ENCODE measurements around the gene TRIM29.

DNA sequence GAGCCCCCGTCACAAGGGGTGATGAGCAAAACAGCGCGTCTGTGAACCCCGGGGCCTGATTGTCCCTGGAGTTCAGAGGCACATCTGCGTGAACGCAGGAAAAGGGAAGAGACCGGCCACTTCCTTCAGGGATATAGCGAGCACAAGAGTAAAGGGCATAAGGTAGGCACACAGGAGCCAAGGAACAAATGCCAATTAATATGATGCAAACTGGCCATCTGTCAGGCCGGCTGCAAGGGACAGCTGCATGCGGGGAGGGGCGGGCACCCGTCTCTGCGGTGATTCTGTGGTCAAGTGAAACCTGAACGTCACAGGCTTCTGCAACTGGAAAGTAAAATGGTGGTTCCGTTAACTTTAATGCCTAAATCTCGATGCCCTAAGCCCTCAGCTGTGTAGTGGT, 64.7 kb downstream of the TRIM29 start:
- TF ChIP-seq CTCF (conservative IDR thresholded peaks at IDR 0.05; ENCODE audit: low read depth, low read length) = no peak
- no peak for TF ChIP-seq EZH2 (IDR thresholded peaks at IDR 0.05; ENCODE audit: low read length, unreplicated experiment)

Measured in PC-3 (cell line).